GM12874 (cell line): ENCODE measurements around the gene RARRES2.

Experiments
- TF ChIP-seq, protein P1 (sequence below): IDR thresholded peaks from 2 replicates; pipeline ENCODE4 v1.5.1; 2011; ENCODE audit warnings: low read depth, mild to moderate bottlenecking, control low read depth, low read length, moderate library complexity; ENCODE audit not compliant: insufficient read depth

RARRES2 gene

GRCh38 chr7:150335108-150335773, 6.2 kb downstream of the RARRES2 start:
- TF ChIP-seq, protein P1, sequence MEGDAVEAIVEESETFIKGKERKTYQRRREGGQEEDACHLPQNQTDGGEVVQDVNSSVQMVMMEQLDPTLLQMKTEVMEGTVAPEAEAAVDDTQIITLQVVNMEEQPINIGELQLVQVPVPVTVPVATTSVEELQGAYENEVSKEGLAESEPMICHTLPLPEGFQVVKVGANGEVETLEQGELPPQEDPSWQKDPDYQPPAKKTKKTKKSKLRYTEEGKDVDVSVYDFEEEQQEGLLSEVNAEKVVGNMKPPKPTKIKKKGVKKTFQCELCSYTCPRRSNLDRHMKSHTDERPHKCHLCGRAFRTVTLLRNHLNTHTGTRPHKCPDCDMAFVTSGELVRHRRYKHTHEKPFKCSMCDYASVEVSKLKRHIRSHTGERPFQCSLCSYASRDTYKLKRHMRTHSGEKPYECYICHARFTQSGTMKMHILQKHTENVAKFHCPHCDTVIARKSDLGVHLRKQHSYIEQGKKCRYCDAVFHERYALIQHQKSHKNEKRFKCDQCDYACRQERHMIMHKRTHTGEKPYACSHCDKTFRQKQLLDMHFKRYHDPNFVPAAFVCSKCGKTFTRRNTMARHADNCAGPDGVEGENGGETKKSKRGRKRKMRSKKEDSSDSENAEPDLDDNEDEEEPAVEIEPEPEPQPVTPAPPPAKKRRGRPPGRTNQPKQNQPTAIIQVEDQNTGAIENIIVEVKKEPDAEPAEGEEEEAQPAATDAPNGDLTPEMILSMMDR = no peak

GRCh38 chr7:150334108-150334507, 7.3 kb downstream of the RARRES2 start:
- TF ChIP-seq, protein P1 = no peak

- TF ChIP-seq, protein P1 = no peak
These were observed 7.8 kb downstream of the RARRES2 start for GRCh38 chr7:150333659-150334058.

DNA sequence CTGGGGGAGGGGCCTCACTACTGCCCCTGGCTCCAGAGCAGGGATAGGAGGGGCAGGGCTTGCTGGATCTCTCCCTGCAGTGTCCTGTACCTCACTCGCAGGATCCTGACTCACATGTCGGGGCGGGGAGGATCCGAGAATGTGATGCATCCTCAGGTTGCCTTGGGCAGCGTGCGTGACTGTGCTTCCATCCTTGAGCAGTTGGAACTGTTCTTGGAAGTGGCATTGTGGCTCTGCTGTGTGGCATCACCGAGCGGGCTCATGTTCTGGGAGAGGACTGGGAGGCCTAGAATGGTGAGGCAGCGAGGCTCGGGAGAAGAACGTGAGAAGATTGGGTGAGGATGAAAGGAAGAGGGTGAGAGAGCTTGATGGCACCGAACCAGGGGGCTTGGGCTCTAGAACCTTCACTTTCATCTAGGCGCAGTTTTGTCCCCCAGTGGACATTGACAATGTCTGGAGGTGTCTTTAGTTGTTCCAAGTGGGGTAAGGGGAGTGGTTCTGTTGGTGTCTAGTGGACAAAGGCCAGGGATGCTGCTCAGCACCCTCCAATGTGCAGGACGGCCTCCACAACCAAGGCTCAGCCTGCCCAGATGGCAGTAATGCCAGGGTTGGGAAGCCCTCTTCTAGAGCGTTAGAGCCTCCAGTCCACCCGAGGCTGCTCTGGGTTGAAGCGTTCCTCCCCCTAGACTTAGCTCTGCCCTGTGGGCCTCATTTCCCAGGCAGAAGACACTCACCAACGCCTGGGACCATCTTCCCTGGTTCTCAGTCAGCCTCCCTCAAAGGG, 8.4 kb downstream of the RARRES2 start:
- TF ChIP-seq, protein P1 = no peak

DNA sequence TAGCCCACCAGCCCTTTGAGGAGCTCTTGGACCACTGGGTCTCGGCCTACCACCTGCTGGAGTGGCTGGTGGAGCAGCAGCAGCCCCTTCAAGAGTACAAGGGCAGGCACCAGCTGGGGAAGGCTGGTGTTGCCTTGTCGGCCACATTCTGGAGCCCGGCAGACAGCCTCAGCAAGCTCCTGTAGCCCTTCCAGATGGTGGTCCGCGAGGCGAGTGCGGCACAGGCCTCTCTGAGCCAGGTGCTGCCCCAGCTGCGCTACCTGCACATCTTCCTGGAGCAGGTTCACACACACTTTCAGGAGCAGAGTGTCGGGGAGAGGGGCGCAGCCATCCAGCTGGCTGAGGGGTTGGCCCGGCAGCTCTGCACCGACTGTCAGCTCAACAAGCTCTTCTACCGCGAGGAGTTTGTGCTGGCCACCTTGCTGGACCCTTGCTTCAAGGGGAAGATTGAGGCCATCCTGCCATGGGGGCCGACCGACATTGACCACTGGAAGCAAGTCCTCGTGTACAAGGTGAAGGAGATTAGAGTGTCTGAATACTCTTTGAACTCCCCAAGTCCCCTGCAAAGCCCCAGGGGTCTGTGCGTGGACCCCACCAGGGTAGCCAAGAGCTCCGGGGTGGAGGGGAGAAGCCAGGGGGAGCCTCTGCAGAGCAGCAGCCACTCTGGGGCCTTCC, 11.1 kb downstream of the RARRES2 start:
- TF ChIP-seq, protein P1 = no peak

DNA sequence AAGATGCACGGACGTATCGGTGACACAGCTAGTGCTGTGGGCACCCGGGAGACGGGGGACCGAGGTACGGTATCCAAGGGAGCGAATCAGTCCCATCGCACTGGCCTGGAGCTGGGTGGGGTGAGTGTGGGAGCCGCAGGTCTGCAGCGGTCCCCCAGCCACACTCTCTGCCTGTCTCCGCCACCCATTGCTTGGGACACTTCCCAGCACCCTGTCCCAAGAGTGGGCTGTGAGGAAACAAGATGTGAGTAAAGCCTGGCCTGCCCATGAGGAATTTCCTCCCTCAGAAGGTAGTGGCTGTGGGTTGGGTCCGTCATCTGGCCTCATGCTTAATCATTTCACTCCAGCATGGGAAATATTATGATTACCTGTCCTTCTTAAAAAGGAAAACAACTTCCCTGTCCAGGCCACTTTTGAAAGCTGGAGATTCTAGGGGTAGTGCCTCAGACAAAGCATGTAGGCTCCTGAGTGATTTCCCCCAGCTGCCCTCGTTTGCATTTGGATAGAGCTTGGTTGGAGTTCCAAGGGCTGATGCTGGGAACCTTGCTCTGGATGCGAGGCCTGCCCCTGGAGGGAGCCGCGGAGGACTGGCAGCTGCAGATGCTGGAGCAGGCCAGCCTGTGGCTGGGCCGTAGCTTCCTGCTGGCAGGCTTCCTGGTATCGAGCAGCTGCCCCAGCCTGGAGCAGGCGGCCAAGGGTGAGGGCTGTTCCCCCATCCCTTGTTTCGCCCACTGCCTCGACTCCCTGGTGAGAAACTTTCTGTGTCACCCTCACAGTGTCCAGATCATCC, 11.9 kb downstream of the RARRES2 start:
- TF ChIP-seq, protein P1 = no peak
